Progenitor cell of endocrine pancreas (in vitro differentiated cells): ENCODE results near the gene PIBF1. TPM values are rescaled to one million over a fixed set of nuclear protein-coding genes. Genes with fewer than 3 reads are reported as not detected.
"Not testable (repeated sequence)": the region's sequence is repeated elsewhere in the genome, so short reads cannot be mapped to it uniquely, and the experiment has no call there.

Source experiments
- DNase-seq: peaks from one replicate; pipeline ENCODE4 v3.0.0; 2021; ENCODE audit warnings: low spot score; ENCODE audit not compliant: unreplicated experiment
- H3K27ac Mint-ChIP-seq: 2 replicates; pipeline ENCODE4 v1.8.0; 2021; ENCODE audit warnings: mild to moderate bottlenecking, moderate library complexity, mixed read lengths
- H3K27me3 Mint-ChIP-seq: 2 replicates; pipeline ENCODE4 v1.8.0; 2021; ENCODE audit warnings: mixed read lengths
- H3K36me3 Mint-ChIP-seq: 2 replicates; pipeline ENCODE4 v1.8.0; 2022; ENCODE audit warnings: mixed read lengths; ENCODE audit not compliant: insufficient read depth
- H3K4me1 Mint-ChIP-seq: 2 replicates; pipeline ENCODE4 v1.8.0; 2021; ENCODE audit warnings: low read depth, mixed read lengths
- H3K4me3 Mint-ChIP-seq: 2 replicates; pipeline ENCODE4 v1.8.0; 2021; ENCODE audit warnings: low read depth, mild to moderate bottlenecking, moderate library complexity, mixed read lengths
- H3K9me3 Mint-ChIP-seq: 2 replicates; pipeline ENCODE4 v1.8.0; 2021; ENCODE audit warnings: low read depth, mixed read lengths
- CTCF ChIP-seq: fragments of 200-600 bp; sonication (generic); IDR thresholded peaks from one replicate; pipeline ENCODE4 v1.5.0; 2021; ENCODE audit warnings: antibody characterized with exemption, mild to moderate bottlenecking; ENCODE audit not compliant: unreplicated experiment
- total RNA-seq: library from RNA; stranded (reverse); gene quantifications from 2 replicates; pipeline ENCODE4 v1.2.1, GENCODE V29; 2021

PIBF1 gene
- total RNA-seq, 1 donor from 2014 or later, result 28.7 TPM

- Mint-ChIP-seq H3K27me3 (no peaks in the 10 kb centered on the region), H3K4me1 (peaks cover 3% of the 10 kb centered on the region), H3K27ac (no peak overlapping the region), H3K9me3 (peaks cover 3% of the 10 kb centered on the region), H3K36me3 (peaks cover 25% of the 10 kb centered on the region), H3K4me3 (no peak overlapping the region)
- DNase-seq, result no peak
- TF ChIP-seq CTCF, result no peak
Observed at GRCh38 chr13:72805676-72806346, 23.9 kb downstream of the PIBF1 start.

DNA sequence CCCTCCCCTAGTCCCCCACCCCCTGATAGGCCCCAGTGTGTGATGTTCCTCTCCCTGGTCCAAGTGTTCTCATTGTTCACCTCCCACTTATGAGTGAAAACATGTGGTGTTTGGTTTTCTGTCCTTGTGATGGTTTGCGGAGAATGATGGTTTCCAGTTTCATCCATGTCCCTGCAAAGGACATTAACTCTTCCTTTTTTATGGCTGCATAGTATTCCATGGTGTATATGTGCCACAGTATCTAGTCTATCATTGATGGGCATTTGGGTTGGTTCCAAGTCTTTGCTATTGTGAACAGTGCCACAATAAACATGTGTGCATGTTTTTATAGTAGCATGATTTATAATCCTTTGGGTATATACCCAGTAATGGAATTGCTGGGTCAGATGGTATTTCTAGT is 24.6 kb downstream of the PIBF1 start:
- H3K27me3 Mint-ChIP-seq, DNase-seq, H3K9me3 Mint-ChIP-seq, H3K4me1 Mint-ChIP-seq, H3K4me3 Mint-ChIP-seq: not testable (repeated sequence)
- peak overlapping the region; percentile 41 for H3K27ac Mint-ChIP-seq
- peaks cover 23% of the 10 kb centered on the region for H3K36me3 Mint-ChIP-seq

DNA sequence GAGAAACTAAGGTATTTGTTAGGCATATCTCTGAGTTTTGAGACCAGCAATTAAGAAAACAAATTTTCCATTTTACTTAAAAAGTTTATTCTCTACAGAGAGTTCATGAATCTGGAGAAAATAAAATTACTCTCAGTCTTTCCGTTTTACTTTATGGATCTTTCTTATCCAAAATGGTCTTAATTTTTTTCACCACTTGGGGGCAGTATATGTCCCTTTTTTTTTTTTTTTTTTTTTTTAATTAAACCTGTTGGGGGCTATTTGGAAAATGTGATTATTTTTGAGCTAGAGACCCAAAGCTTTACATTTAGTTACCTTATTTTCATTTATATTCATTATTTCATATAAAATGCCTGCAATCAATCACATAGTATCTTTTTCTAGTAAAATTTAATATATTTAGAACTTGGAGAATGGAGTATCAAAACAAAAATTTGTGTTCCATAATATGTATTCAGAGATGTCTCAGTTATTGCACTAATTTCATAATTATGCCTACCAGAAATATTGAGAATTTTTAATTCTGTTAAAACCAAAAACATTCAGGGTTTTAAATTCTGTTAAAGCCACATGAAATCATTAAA is 27.1 kb downstream of the PIBF1 start:
- Mint-ChIP-seq H3K27me3 (no peaks in the 10 kb centered on the region), H3K27ac (no peak overlapping the region), H3K4me1 (peaks cover 3% of the 10 kb centered on the region), H3K4me3 (no peak overlapping the region), H3K36me3 (peaks cover 17% of the 10 kb centered on the region), H3K9me3 (peaks cover 3% of the 10 kb centered on the region)
- peak; percentile 75 for TF ChIP-seq CTCF
- no peak for DNase-seq

DNA sequence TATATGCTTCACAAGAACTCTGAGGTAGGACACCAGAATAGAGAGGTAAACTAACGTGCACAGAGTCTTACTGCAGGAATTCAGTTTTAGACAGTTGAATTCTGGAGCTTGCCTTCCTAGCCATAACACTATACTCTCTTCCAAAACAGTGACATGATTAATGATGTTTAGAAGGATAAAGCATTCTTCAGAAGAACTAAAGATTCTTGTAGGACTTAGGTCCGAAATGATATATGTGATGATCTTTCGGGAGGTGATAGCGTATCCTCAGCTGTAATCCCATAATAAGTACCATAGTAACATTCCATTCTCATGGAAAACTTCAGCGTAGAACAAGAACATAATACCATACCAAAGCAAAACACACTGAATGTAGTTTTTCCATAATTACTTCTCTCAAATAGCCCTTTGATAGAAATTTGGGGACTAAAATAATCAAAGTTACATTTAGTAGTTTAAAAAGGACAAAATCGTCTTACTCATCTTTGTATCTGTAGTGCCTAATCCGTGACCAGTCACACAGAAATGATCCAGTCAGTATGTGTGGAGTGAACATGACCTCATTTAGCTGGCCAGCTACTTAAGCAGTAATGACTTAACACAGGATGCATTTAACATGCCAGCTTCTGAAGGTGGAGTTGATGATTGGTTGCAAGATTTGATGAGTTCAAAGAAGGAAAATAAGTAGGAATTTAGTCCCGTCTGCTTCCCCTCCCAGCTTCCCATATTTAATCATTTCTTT is 38.4 kb downstream of the PIBF1 start:
- Mint-ChIP-seq H3K4me1 (peaks cover 6% of the 10 kb centered on the region), H3K27me3 (no peaks in the 10 kb centered on the region), H3K9me3 (no peaks in the 10 kb centered on the region), H3K36me3 (peaks cover 13% of the 10 kb centered on the region), H3K27ac (no peak overlapping the region), H3K4me3 (no peak overlapping the region)
- no peak for DNase-seq
- TF ChIP-seq CTCF, result no peak

- TF ChIP-seq CTCF, result no peak
- Mint-ChIP-seq H3K4me1 (peaks cover 6% of the 10 kb centered on the region), H3K27ac (peak overlapping the region; percentile 68), H3K36me3 (peaks cover 13% of the 10 kb centered on the region), H3K27me3 (no peaks in the 10 kb centered on the region), H3K4me3 (no peak overlapping the region), H3K9me3 (no peaks in the 10 kb centered on the region)
- DNase-seq, result no peak
Observed at GRCh38 chr13:72820898-72821279, 39.0 kb downstream of the PIBF1 start.
